GM23248 (cell line): ENCODE data around the gene PIANP. TPM values are rescaled to one million over a fixed set of nuclear protein-coding genes. Genes with fewer than 3 reads are reported as not detected.
A peak's percentile ranks its signal among the peaks of the same experiment; 100 is the strongest.
"Not testable (repeated sequence)": the region's sequence is repeated elsewhere in the genome, so short reads cannot be mapped to it uniquely, and the experiment has no call there.

Experiments used
- DNase-seq: peaks from one replicate; pipeline ENCODE4 v3.0.0-alpha.2; 2015
- H2AFZ ChIP-seq: fragments of 200-600 bp; sonication (generic); 2 replicates; pipeline ENCODE4 v1.6.1; 2016; ENCODE audit warnings: antibody characterized with exemption
- H3F3A ChIP-seq: fragments of 200-600 bp; sonication (generic); 2 replicates; pipeline ENCODE4 v1.6.1; 2016; ENCODE audit warnings: mild to moderate bottlenecking, antibody characterized with exemption, mixed run types; ENCODE audit not compliant: insufficient read depth
- H3K27ac ChIP-seq: fragments of 200-600 bp; sonication (generic); 2 replicates; pipeline ENCODE4 v1.5.1; 2016; ENCODE audit warnings: mild to moderate bottlenecking
- H3K27me3 ChIP-seq: fragments of 200-600 bp; sonication (generic); replicated peaks from 2 replicates; pipeline ENCODE4 v1.6.1; 2016; ENCODE audit warnings: mild to moderate bottlenecking; ENCODE audit not compliant: insufficient read depth
- H3K36me3 ChIP-seq: fragments of 200-600 bp; sonication (generic); 2 replicates; pipeline ENCODE4 v1.6.1; 2016; ENCODE audit warnings: low read depth, mild to moderate bottlenecking
- H3K4me1 ChIP-seq: fragments of 200-600 bp; sonication (generic); 2 replicates; pipeline ENCODE4 v1.6.1; 2016; ENCODE audit warnings: mild to moderate bottlenecking; ENCODE audit not compliant: insufficient read depth
- H3K4me2 ChIP-seq: fragments of 200-600 bp; sonication (generic); one replicate; pipeline ENCODE4 v1.6.1; 2016; ENCODE audit warnings: mild to moderate bottlenecking; ENCODE audit not compliant: unreplicated experiment
- H3K4me3 ChIP-seq: fragments of 200-600 bp; sonication (generic); 2 replicates; pipeline ENCODE4 v1.5.1; 2016; ENCODE audit warnings: mild to moderate bottlenecking
- H3K79me2 ChIP-seq: fragments of 200-600 bp; sonication (generic); 2 replicates; pipeline ENCODE4 v1.6.1; 2016; ENCODE audit warnings: mild to moderate bottlenecking; ENCODE audit not compliant: insufficient read depth
- H3K9ac ChIP-seq: fragments of 200-600 bp; sonication (generic); 2 replicates; pipeline ENCODE4 v1.6.1; 2016; ENCODE audit warnings: mild to moderate bottlenecking
- H3K9me2 ChIP-seq: fragments of 200-600 bp; sonication (generic); 2 replicates; pipeline ENCODE4 v1.6.1; 2016; ENCODE audit warnings: mixed run types, mild to moderate bottlenecking, moderate library complexity; ENCODE audit not compliant: insufficient read depth
- H3K9me3 ChIP-seq: fragments of 200-600 bp; sonication (generic); one replicate; pipeline ENCODE4 v1.6.1; 2017; ENCODE audit warnings: low read depth
- H4K20me1 ChIP-seq: fragments of 200-600 bp; sonication (generic); 2 replicates; pipeline ENCODE4 v1.6.0; 2016; ENCODE audit not compliant: insufficient read depth
- EZH2 ChIP-seq: fragments of 200-600 bp; sonication (generic); IDR thresholded peaks from 2 replicates; pipeline ENCODE4 v1.6.1; 2018; ENCODE audit warnings: antibody characterized with exemption, mild to moderate bottlenecking; ENCODE audit not compliant: insufficient read depth, poor library complexity, severe bottlenecking
- EZH2phosphoT487 ChIP-seq: fragments of 200-600 bp; sonication (generic); IDR thresholded peaks from 2 replicates; pipeline ENCODE4 v1.6.1; 2018; ENCODE audit warnings: antibody characterized with exemption, moderate library complexity, mild to moderate bottlenecking, low read depth; ENCODE audit not compliant: insufficient read depth
- WGBS, 2 experiments: methylation state at CpG; one replicate each; pipeline ENCODE4 v1.1.6; 2015 to 2017; ENCODE audit warnings: low lambda C conversion rate in 2 of 2, low coverage in 1 of 2; ENCODE audit errors: missing lambda C conversion rate in 2 of 2; 5-methylcytosine and 5-hydroxymethylcytosine counted together
- in situ Hi-C: fragments of 300-500 bp; cut with MboI; formaldehyde crosslinking; loops from 2 replicates; pipeline ENCODE4 v1.15.0; 2020
- polyA plus RNA-seq: library from polyadenylated mRNA; unstranded; fragments of >200 nt; fragmentation: Nextera tagmentation; extraction: Ambion mirVana; gene quantifications from 2 replicates; pipeline ENCODE4 v1.2.1, GENCODE V29; 2016
- total RNA-seq: library from RNA; depleted of rRNA; stranded (reverse); fragments of >200 nt; shearing (Covaris generic); gene quantifications from 2 replicates; pipeline ENCODE4 v1.2.3, GENCODE V29; 2014

The PIANP gene
- total and polyA plus RNA-seq, 2 experiments from 2014 or later, result 0.11 to 0.60 TPM

DNA sequence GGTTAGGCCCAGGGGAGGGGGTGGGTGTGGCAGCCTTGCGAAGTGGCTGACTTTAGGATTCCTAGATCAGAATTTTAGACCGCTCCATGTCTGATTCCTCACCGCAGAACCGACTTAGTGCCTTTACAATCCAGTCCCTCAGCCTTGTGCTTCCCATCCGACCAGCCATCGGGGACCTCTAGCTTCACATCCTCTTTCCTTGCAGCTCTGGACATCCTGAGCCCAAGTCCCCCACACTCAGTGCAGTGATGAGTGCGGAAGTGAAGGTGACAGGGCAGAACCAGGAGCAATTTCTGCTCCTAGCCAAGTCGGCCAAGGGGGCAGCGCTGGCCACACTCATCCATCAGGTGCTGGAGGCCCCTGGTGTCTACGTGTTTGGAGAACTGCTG is 23.8 kb upstream of the PIANP start:
- Histone ChIP-seq H3K27ac (peak overlapping the region; percentile 82), H3F3A (peaks cover 10% of the 10 kb centered on the region; the same call in 1 of the 2 replicates), H3K4me1 (peaks cover 10% of the 10 kb centered on the region), H3K9me2 (no peaks in the 10 kb centered on the region), H3K9ac (peak overlapping the region; percentile 80), H3K4me3 (peak overlapping the region; percentile 79), H2AFZ (peak overlapping the region; percentile 97), H3K27me3 (no peaks in the 10 kb centered on the region), H4K20me1 (no peaks in the 10 kb centered on the region), H3K4me2 (peak overlapping the region; percentile 99), H3K9me3 (no peaks in the 10 kb centered on the region), H3K79me2 (peaks cover 24% of the 10 kb centered on the region), H3K36me3 (peaks cover 9% of the 10 kb centered on the region; the same call in 1 of the 2 replicates)
- in situ Hi-C loops, result no loop called here
- peak; percentile 52 for DNase-seq
- 1 to 2% methylated on average over 10 of the region's 10 CpGs for WGBS, 2 experiments
- TF ChIP-seq EZH2, result no peak
- no peak for TF ChIP-seq EZH2phosphoT487

DNA sequence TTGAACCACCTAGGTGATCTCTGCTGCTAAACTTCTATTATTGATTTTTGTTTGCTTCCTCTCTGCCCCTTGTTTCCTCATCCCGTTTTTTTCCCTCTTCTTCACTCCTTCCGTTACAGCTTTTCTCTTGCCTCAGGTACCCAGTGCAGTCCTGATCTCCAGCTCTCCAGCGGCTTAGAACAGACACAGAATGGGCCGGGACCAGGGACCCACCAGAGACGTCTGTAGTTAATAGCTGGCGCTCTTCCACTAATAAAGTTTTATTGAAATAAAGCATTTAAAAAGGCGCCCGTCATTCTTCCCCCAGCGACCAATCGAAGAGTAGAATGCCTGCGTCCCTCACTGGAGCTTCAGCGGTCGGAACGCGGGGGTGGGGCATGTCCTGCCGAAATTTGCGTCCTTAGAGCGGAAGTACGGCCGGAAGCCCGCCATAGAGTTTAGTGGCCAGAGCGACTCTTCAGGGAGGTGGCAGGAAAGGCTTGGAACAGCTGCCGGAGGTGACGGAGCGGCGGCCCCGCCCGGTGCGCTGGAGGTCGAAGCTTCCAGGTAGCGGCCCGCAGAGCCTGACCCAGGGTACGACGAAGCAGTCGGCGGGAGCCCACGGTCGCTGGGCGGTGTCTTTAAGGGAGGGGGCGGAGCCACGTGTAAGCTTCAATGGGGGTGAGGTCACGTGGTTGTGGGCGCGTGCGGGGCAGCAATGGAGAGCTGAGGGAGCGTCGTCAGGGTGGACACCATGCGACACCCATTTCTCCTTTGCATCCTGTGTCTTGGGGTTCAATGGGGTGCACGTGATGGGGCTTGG is 23.2 kb upstream of the PIANP start, which contains the start of gene COPS7A:
COPS7A (plus strand) TSS at position 440 of the 802 bp plus-strand sequence. CDS start 611 bp downstream, outside the sequence.
- WGBS, 2 experiments, result 1% methylated on average over 48 to 49 of the region's 49 CpGs
- H3K4me2 ChIP-seq, result peak within 1 kb of the TSS; percentile 99
- peaks cover 10% of the 10 kb centered on the region; the same call in 1 of the 2 replicates for H3F3A ChIP-seq
- H3K36me3 ChIP-seq, result peaks cover 9% of the 10 kb centered on the region; the same call in 1 of the 2 replicates
- peaks cover 10% of the 10 kb centered on the region for H3K4me1 ChIP-seq
- no peak for TF ChIP-seq EZH2
- no peak for TF ChIP-seq EZH2phosphoT487
- no peaks in the 10 kb centered on the region for H3K9me3 ChIP-seq
- DNase-seq, result peak; percentile 98
- peaks cover 24% of the 10 kb centered on the region for H3K79me2 ChIP-seq
- no peaks in the 10 kb centered on the region for H3K27me3 ChIP-seq
- no peaks in the 10 kb centered on the region for H4K20me1 ChIP-seq
- peak within 1 kb of the TSS; percentile 79 for H3K4me3 ChIP-seq
- no peaks in the 10 kb centered on the region for H3K9me2 ChIP-seq
- peak within 1 kb of the TSS; percentile 97 for H2AFZ ChIP-seq
- H3K27ac ChIP-seq, result peak within 1 kb of the TSS; percentile 82
- H3K9ac ChIP-seq, result peak within 1 kb of the TSS; percentile 80
- in situ Hi-C loops, result no loop called here

DNA sequence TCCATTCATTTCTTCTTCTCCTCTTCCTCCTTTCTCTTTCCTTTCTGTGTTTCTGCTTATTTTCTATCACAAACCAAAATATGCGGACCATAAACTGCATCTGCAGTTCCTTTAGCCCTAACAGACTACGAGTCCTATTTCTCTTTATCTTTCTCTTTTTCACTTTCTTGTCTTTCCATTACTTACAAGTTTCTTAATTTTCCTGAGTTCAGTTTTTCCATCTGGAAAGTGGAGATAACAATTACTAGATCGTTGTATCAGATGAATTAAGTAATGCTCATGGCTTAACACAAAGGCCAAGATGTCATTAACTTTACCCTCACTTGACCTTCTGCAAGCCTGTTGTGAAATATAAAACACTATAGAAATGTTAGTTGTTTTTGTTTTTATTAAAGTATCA is 22.2 kb upstream of the PIANP start:
- Histone ChIP-seq H3K36me3 (no peaks in the 10 kb centered on the region; the same call in 1 of the 2 replicates), H3K9me2 (no peaks in the 10 kb centered on the region), H2AFZ (peak overlapping the region; percentile 97), H4K20me1 (no peaks in the 10 kb centered on the region), H3K4me3 (peak overlapping the region; percentile 79; the same call in 1 of the 2 replicates), H3K9ac (no peak overlapping the region), H3K9me3 (no peaks in the 10 kb centered on the region), H3K27me3 (no peaks in the 10 kb centered on the region), H3F3A (peaks cover 10% of the 10 kb centered on the region; the same call in 1 of the 2 replicates), H3K27ac (peak overlapping the region; percentile 82), H3K4me2 (peak overlapping the region; percentile 99), H3K4me1 (peaks cover 10% of the 10 kb centered on the region), H3K79me2 (peaks cover 24% of the 10 kb centered on the region)
- TF ChIP-seq EZH2phosphoT487 (no peak), EZH2 (no peak)
- DNase-seq, result no peak
- in situ Hi-C loops, result no loop called here
- WGBS, 2 experiments, result 78 to 84% methylated on average over 3 of the region's 3 CpGs

DNA sequence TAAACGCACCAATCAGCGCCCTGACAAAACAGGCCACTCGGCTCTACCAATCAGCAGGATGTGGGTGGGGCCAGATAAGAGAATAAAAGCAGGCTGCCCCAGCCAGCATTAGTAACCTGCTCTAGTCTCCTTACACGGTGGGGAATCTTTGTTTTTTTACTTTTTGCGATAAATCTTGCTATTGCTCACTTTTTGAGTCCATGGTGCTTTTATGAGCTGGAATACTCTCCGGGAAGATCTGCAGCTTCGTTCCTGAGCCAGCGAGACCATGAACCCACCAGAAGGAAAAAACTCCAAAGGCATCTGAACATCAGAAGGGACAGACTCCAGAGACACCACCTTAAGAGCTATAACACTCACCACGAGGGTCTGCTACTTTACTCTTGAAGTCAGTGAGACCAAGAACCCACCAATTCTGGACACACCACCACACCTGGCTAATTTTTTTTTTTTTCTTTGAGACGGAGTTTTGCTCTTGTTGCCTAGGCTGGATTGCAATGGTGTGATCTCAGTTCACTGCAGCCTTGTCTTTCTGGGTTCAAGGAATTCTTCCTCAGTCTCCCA is 16.3 kb upstream of the PIANP start:
- 57 to 62% methylated on average over 9 to 10 of the region's 10 CpGs for WGBS, 2 experiments
- TF ChIP-seq EZH2, result no peak
- no peak for TF ChIP-seq EZH2phosphoT487
- in situ Hi-C loops, result no loop called here

DNA sequence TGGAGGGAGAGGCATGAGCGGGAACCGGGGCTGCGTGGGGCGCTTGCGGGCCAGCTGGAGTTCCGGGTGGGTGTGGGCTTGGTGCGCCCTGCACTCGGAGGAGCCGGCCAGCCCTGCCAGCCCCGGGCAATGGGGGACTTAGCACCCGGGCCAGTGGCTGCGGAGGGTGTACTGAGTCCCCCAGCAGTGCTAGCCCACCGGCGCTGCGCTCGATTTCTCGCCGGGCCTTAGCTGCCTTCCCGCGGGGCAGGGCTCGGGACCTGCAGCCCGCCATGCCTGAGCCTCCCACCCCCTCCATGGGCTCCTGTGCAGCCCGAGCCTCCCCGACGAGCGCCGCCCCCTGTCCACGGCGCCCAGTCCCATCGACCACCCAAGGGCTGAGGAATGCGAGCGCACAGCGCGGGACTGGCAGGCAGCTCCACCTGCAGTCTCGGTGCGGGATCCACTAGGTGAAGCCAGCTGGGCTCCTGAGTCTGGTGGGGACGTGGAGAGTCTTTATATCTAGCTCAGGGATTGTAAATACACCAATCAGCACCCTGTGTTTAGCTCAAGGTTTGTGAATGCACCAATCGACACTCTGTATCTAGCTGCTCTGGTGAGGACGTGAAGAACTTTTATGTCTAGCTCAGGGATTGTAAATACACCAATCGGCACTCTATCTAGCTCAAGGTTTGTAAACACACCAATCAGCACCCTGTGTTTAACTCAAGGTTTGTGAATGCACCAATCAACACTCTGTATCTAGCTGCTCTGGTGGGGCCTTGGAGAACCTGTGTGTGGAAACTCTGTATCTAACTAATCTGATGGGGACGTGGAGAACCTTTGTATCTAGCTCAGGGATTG is 15.6 kb upstream of the PIANP start:
- H3K4me2 ChIP-seq, in situ Hi-C loops, H3K4me3 ChIP-seq, H3K9me3 ChIP-seq, H3K36me3 ChIP-seq, H3K9ac ChIP-seq, H3F3A ChIP-seq, H3K9me2 ChIP-seq, H4K20me1 ChIP-seq, DNase-seq, H2AFZ ChIP-seq, H3K79me2 ChIP-seq, H3K27me3 ChIP-seq, H3K4me1 ChIP-seq, H3K27ac ChIP-seq: not testable (repeated sequence)
- 86 to 88% methylated on average over 6 to 32 of the region's 41 CpGs for WGBS, 2 experiments

More for the DNA sequence above, 16.3 kb upstream of the PIANP start:
- Histone ChIP-seq H3K4me2 (no peak overlapping the region), H3K9me2 (no peaks in the 10 kb centered on the region), H3K27ac (no peak overlapping the region), H4K20me1 (no peaks in the 10 kb centered on the region), H3K9me3 (no peaks in the 10 kb centered on the region), H3K9ac (no peak overlapping the region), H3F3A (no peaks in the 10 kb centered on the region), H3K4me3 (no peak overlapping the region), H3K4me1 (no peaks in the 10 kb centered on the region), H2AFZ (no peak overlapping the region), H3K79me2 (no peaks in the 10 kb centered on the region), H3K36me3 (no peaks in the 10 kb centered on the region), H3K27me3 (no peaks in the 10 kb centered on the region)
- no peak for DNase-seq
